NB4 (cell line): ENCODE measurements around the gene MRRF.

Experiments used
- CTCF ChIP-seq: IDR thresholded peaks from one replicate; pipeline ENCODE4 v1.5.1; 2012; ENCODE audit warnings: low read depth, low read length
- MYC ChIP-seq: IDR thresholded peaks from 2 replicates; pipeline ENCODE4 v1.6.1; 2011; ENCODE audit warnings: low read depth, low read length
- POLR2A ChIP-seq: IDR thresholded peaks from 2 replicates; pipeline ENCODE4 v1.6.1; 2011; ENCODE audit warnings: mild to moderate bottlenecking; ENCODE audit not compliant: insufficient read length; ENCODE audit errors: extremely low read depth
- TF ChIP-seq, protein P1 (sequence below): IDR thresholded peaks from 2 replicates; pipeline ENCODE4 v1.6.1; 2011; ENCODE audit warnings: low read depth, low read length

DNA sequence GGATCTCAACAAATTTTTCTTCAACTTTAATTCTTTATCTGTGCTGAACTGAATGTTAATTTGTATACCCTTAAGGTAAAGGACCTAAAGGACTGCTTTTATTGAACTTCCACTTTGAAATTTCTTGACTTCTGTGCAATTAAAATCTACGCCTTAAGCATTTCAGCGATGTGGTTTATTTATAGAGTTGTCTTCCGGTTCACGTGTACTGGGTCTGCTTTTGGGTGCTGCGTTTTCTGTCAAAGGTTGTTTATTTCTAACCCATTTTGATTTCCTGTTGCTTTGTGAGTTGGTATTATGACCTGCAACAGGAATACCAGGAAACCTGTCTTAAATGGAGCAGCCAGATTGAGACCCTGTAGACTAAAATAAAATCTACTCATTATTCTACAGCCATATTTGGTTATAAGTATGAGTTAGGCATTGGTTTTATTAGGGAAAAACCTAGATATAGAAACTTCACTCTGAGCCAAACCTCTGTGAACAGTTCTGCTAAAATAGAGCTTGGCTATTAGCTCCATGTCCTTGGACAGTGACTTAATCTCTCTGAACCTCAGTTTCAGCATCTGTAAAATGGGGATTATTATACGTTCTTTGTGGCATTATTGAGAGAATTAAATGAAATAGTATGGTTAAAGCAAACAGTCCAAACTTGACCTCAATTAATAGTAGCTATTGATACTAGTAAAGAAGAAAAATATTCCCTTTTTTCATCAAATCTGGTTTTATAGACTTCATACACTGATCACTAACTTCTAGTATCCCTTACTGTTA lies 3.5 kb downstream of the MRRF start:
- TF ChIP-seq, protein P1, sequence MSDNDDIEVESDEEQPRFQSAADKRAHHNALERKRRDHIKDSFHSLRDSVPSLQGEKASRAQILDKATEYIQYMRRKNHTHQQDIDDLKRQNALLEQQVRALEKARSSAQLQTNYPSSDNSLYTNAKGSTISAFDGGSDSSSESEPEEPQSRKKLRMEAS, result no peak
- no peak for TF ChIP-seq CTCF
- no peak for TF ChIP-seq POLR2A
- TF ChIP-seq MYC, result no peak
